ENCODE data around the gene CBFA2T3.

CBFA2T3 gene

GRCh38 chr16:88826070-88826840 lies 150.8 kb downstream of the CBFA2T3 start:
- H3K27ac ChIP-seq: no peak overlapping the region
- no peak for TF ChIP-seq CTCF (conservative IDR thresholded peaks at IDR 0.05)

- H3K27ac ChIP-seq: no peak overlapping the region
Measured at GRCh38 chr16:88825146-88825545, 151.9 kb downstream of the CBFA2T3 start.

More at GRCh38 chr16:88825146-88825545, 151.9 kb downstream of the CBFA2T3 start:
- no peak for TF ChIP-seq ZFX (IDR thresholded peaks at IDR 0.05)
- TF ChIP-seq CTCF (conservative IDR thresholded peaks at IDR 0.05): no peak
